Right renal pelvis (tissue), 4 donors: ENCODE measurements around the gene MYDGF. TPM values are rescaled to one million over a fixed set of nuclear protein-coding genes. Genes with fewer than 3 reads are reported as not detected.

Source experiments
- DNase-seq, 4 donors: peaks; one replicate each; pipeline ENCODE4 v3.0.0-alpha.2; 2013; ENCODE audit warnings: low read depth in 4 of 4, low spot score in 3 of 4, missing footprints in 1 of 4
- polyA plus RNA-seq, 4 donors: library from polyadenylated mRNA; unstranded; fragments of 120-200 nt; gene quantifications; one replicate each; pipeline ENCODE4 v1.2.1, GENCODE V29; 2013; ENCODE audit not compliant: insufficient read length in 4 of 4

MYDGF gene
- polyA plus RNA-seq, 4 donors, result 61.8 to 99.4 (median 69.1) TPM

DNA sequence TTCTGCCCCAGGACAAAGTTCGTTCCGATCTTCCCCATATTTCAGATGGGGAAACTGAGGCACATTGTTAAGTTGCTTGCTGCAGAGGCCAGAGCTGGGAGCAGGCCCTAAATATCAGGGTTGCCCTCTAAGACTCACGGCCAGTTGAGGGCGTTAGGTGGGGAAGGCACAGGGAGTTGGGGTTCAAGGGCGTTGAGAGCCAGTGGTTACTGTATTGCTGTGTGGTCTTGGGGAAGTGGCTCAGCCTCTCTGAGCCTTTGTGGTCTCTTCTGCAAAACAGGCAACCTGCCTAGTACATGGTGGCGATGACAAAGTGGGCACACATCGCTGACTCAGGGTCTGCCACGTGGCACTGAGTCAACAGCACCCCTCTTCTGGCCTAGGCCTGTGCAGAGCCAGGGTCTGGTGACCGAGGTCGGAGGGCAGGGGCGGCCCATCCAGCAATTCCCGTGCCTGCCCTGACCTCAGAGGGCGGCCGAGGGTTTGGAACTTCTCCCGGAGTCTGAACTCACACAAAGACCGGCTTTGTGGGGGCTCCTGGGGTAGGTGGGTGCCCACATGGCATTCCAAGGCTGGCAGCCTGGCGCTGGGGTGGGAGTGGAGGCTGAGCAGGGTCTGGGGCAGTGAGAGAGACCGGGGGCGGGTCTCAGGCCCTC, 20.6 kb downstream of the MYDGF start:
- no peak for DNase-seq

DNA sequence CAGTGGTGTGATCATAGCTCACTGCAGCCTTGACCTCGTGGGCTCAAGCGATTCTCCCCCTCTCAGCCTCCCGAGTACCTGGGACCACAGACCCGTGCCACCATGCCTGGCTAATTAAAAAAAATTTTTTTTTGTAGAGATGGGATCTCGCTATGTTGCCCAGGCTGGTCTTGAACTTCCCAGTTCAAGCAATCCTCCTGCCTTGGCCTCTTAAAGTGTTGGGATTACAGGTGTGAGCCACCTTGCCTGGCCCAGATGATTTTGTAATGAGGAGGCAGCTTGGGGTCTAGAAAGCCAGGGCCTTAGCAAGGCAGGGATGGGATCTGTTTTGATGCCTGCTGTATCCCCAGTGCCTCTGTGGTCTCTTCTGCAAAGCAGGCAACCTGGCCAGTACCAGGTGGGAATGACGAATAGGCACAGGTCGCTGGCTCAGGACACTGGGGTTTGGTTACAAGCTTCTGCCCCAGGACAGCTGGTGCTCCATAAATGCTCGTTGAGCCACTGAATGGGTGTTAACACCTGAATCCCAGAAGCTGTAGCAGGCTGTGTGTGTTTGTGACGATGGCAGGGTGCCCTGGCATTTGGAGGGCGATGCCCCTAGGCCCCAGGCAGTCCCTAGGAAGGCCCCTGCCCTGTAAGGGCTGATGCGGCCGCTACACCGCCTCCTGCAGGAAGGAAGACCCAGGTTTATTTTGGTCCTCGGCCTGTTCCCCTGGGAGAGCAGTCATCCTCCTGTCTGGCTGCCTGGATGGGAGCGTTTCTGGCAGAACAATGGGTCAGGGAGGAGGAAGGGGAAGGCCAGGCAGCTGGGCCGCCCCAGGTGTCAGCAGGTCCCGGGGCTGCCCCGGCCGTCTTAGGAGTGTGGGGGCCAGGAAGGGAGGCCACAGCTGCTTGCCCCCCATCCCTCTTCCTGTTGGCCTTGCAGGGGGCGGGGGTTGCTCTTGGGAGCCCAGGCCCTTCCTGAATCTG, 22.2 kb downstream of the MYDGF start:
- no peak for DNase-seq

DNA sequence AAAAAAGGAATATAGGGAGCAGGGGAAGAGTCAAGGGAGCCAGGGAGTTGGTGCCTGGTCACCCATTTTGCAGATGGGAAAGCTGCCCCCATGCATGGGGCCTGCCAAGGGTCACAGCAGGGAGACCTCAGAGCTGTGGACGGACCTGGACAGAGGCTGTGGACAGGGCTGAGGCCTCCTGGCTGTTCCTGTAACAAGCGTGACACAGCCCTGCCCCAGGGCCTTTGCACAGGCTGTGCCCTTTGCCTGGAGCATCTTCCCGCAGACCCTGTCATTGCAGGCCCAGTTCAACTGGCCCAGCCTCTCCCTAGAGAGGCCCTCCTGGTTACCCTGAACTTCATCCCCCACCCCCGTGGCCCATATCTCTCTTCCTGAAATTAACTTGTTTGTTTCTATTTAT, 24.4 kb downstream of the MYDGF start:
- no peak for DNase-seq

DNA sequence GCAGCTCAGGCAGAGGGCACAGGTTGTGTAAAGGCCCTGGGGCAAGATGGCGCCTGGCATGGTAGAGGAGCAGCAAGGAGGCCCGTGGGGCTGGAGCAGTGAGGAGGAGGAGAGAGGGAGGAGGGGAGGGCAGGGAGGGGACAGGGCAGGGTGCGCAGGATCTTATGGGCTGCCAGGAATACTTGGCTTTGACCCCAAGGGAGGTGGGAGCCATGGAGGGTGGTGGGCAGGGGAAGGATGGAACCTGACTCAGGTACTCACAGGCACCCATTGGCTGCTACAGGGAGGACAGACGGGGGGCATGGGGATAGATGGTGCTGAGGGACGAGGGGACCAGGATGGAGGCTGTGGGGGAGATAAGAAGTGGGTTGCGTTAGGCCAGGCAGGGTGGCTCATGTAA, 27.5 kb downstream of the MYDGF start:
- DNase-seq, result no peak

DNA sequence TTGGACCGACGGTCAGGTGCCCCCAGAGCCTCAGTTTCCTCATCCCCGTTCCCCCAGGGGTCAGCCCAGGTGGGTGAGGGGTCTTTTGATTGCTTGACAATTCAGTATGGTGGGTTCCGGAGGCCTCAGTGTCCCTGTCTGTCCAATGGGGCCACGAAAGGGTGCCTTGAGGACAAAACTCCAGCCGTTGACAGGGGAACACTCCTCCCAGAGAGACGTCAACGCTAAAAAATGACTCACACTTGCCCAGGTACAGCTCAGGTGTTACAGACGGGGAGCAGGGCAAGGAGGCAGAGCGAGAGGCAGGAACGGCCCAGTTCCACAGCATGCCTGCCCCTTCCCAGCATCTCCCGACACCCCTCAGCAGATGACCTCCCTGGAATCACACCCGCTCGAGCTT, 29.0 kb downstream of the MYDGF start:
- no peak for DNase-seq

DNA sequence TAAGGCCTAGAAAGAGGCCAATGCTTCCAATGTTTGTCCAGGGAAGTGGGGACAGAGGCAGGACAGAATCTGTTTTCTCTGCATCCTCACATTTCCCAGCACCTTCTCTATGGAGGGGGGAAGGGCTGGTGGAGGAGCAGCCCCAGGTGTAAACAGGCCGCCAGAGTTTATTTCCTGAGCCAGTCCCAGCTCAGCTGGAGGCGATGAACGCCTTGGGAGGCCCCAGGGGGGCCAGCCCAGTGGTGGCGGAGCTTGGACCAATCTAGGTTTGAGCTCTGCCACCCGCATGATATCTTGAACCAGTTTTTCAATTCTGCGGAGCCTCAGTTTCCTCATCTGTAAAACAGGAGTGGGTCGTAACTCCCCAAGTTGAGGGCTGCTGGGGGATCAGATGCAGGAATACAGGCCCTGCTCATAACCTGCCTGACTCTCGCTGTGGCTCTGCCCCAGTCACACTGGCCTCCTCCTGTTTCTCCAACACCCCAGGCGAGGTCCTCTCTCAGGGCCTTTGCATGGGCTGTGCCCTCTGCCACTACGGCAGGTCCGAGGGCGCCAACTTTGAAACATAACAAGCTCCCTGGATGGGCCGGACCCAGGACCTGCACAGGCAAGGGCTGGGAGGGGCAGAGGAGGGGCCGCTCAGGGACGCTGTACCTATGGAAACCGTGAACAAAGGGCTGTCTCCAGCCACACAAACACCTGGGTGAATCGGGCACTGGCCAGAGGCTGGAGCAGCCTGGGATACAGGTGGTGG, 29.7 kb downstream of the MYDGF start:
- no peak for DNase-seq

DNA sequence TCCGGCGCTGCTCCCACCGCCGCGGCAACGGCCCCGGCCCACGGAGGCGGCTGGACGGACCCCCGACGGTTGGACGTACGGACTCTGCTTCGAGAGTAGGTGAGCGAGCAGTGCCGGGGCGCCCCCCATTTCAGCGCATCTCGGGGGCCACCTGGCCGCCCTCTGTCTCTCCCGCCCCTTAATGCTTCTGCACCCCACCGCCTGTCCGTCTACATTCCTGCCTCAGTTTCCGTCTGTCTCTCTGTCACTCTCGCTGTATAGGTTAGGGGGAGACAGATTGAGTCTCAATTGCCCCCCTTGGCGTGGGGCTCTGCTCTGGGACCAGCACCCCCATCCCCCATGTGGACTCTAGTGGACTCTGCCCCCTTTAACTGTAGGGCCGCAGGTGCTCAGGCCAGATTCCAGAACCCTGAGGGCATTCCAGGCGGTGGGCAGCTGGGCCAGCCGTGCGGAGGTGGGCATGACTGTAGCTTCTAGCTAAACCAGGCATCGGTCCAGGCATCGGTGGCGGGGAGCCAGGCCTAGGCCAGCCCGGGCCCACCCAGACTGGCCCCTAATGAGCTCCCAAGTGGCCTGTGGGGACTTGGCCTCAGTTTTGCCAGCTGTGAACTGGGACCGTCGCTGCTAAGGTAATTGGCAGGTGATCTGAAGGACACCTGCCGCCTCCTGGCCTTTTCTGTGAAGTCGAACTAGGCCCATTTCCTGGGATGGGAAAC, 30.5 kb downstream of the MYDGF start:
- no peak for DNase-seq

DNA sequence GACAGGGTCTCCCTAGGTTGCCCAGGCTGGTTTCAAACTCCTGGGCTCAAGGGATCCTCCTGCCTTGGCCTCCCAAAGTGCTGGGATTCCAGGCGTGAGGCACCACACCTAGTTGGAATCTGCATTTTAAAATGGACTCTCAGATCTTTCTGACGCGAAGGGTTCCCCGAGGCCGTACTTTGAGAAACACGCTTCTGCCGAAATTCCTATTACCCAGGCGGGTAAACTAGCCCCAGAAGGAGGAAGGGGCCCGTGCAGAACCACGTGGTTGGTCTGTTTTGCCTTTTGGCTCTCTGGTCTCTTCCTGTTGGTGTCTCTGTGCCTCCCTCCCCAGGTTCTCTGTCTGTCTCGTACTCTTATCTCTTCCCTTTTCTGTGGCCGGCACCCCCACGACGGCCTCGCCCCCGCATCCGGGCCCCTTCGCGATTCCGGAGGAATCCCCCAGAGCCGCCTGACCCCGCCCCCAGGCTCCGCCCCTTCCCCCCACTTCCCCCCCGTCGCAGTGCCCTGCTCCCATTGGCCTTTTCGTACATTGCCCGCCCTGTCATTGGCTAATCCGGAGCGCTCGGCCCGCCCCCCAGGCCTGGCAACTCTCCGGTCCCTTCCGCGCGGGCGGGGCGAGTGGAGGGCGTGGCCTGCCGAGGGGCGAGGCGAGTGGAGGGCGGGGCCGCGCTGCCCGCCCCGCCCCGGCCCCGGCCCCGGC, 31.2 kb downstream of the MYDGF start, which contains the start of gene TNFAIP8L1:
TNFAIP8L1 (plus strand) TSS at position 689 of the 703 bp plus-strand sequence. CDS start 12,354 bp downstream, outside the sequence.
- peak; percentile 86 to 92 (median 90) for DNase-seq

DNA sequence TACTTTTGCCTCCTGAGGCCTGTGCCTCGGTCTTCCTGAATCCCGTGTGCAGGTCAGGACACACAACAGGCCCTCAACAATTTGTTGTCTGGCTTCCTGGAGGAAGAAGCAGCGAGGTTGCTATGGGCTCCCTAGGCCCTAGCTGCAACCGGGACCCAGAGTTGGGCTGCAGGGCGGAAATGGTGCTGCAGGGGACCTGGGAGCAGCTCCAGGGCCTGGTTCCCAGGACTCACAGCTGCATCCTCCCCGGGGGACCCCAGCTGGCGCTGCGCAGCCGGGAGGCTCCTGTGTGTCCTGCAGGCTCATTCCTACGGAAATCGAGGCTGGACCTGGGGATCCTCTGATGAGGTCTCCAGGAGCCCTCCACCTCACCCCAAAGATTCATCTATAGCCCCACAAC, 31.8 kb downstream of the MYDGF start:
- DNase-seq, result no peak

DNA sequence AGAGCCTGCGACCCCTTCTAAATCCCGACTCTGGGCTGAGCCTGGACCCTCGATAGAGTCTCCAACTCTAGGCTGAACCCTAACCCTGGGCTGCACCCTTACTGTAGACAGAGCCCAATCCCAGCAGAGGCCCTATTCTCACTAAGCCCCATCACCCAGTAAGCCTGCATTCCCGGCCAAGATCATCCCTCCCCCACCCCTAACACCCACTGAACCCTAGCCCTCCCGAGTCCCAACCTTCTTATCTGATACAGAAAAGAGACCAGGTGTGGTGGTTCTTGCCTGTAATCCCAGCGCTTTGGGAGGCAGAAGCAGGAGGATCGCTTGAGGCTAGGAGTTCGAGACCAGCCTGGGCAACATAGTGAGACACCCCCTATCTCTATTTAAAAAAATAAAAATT, 33.4 kb downstream of the MYDGF start:
- no peak for DNase-seq

DNA sequence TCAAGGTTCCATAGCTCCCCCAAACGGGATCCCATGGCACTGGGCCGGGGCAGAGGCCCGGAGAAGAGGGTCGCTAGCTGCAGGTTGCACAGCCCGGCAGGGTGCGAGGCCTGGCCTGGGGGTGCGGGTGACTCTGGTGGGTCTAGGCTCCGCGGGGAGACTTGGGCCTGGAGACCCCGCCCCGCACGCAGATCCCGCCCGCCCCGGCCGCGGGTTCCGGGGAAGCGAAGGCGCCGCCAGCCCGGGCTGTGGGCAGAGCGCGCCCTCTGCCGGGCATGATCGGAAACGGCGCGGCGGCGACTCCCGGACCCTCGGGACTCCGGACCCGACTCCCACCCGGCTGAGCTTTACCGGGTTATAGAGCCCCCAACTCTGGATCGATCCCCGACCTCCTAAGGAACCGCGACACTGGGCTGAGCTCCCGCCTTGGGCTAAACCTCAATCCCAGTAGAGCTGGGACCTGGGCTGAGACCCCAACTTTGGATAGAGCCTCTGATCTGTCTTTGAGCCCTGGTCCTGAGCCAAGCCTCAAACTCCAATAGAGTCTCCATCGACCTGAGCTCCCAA, 33.9 kb downstream of the MYDGF start:
- peak in 2 of 4 donors; percentile 38 to 56 for DNase-seq

DNA sequence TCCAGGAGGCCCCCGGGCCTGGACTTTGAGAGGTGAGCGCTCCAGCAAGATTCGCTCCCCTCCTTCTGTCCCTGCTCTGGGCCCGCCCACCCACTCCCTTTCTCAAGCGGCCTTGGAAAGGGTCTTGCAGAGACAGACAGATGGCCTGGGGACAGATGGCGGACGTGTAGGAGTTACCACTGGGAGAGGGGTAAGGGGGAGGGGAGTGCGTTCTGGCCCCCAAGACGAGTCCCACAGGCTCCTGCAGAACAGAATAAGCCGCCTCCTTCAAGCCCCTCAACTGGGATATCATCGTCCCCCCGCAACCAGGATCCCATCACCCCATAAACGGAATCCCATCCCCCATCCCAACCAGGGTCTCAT, 34.4 kb downstream of the MYDGF start:
- DNase-seq, result no peak

DNA sequence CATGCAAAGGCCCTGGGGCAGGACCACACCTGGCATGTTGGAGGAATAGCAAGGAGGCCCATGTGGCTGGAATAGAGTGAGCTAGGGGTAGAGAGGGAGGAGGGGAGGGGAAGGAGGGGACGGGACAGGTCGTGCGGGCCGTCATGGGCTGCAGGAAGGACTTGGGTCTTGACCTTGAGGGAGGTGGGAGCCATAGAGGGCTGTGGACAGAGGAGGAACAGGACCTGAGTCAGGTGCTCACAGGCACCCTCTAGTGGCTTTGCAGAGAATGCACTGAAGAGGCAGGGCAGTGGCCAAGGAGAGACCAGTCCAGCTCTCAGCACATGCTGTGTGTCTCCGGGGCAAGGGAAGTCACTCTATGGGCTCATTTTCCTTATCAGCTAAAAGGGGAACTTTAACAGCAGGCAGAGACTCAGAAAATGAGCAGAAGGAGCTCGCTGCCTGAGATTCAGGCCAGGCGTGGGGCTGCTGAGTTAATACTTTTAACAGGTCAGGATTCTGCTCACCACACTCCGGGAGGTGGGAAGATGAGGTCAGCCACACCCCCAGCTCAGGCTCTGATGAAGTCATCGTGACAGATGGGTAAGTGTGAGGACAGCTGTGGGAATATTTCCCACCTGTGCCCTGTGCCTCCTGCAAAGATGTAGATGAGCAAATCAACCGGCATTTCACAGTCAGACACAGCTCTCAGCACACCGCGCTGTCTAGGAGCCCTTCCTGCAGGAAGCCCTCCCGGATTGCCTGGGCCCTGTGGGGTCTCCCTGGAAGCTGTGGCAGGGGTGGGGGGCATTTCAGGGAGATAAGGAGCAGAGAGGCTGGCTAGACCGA, 36.8 kb downstream of the MYDGF start:
- no peak for DNase-seq

DNA sequence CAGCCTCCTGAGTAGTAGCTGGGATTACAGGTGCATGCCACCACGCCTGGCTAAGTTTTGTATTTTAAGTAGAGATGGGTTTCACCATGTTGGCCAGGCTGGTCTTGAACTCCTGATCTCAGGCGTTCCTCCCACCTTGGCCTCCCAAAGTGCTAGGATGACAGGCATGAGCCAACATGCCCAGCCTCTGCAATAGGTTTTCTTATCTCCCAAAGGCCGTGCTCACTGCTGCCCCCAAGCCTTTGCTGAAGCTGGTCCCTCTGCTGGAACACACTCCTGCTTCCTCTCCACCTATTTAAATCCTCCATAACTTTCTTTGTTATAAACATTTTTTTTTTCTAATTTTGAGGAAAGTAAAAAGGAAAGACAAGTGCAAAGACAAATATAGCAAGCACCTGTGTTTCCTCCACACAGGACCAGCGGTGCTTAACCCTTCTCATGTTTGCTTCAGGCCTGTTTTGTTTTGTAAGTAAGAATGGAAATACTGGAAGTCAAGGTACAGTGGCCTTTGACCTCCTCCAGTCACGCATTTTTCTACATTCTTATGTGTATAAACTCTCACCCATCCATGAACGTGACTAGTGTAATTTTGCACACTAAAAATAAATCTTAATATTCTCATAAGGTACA, 45.3 kb downstream of the MYDGF start:
- DNase-seq, result no peak

DNA sequence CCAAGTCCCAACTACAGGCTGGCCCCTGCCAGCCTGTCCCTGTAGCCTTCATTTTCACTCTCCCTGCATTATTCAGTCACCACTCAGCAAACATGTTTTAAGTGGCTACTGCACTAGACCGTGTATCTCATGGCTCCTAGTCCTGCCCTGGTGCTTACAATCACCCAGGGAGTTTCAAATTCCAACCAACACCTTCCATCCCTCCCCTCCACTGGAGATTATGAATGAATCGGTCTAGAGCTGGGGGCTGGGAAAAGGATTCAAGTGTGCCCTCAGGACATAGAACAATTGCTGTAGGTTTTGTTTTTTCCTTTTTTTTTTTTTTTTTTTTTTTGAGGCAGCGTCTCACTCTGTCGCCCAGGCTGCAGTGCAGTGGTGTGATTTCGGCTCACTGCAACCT, 45.8 kb downstream of the MYDGF start:
- no peak for DNase-seq

DNA sequence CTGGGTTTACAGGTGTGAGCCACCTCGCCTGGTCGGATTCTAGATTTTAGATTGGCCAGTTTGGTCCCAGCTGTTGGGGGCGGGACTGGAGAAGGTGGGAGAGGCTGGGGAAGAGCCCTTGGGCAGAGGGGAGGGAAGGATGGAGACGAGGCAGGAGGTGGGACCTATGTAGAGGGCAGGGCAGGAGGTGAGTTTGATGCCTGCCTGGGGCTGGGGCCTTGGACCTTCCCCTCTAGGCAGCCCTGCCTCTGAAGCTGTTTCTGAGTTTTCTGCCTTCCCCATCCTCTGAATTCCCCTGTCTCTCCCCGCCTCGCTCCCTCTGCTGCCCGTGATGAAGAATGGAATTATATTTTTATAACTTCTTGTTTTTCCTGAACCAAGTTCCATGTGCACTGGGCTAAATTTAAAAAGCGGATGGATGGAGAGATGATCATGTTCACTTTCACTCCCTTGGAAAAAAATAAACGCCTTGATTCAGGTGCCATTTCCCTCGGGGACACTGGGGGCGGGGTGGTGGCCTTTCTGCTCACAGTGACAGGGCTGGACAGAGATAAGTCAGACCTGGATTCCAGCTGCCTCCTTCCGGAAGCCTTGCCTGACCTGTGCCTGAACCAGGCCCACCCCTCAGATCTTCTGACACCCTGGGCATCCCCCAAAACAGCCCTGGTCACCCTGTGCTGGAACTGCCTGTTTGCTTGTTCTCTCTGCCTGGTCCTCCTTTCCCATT, 47.3 kb downstream of the MYDGF start:
- DNase-seq, result no peak

DNA sequence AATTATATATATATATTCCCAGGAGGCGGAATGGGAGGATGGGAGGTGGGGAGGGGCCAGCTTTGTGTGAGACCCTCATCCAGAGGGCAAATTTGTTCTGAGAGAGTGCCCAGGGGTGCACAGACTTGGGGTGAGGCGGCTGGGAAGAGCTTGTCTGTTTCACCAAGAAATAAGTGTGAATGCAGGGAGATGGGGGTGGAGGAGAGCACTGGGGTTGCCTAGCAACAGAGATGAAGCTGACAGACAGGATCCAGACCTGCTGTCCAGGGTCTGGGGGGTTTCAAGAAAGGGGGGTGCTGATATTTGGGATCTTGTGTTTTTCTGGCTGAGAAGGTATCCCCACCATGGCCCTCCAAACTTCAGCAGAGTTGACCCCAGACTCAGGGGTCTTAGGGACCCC, 49.5 kb downstream of the MYDGF start:
- no peak for DNase-seq
